Measurements from ENCODE around the gene TCERG1L.
"Not testable (repeated sequence)": the region's sequence is repeated elsewhere in the genome, so short reads cannot be mapped to it uniquely, and the experiment has no call there.

Gene TCERG1L

GRCh38 chr10:131167036-131167860 is 144.3 kb downstream of the TCERG1L start:
- DNase-seq (ENCODE audit: low read depth in 3 of 3) = no peak

- no peak for DNase-seq (ENCODE audit: low read depth in 3 of 3)
These were observed 145.0 kb downstream of the TCERG1L start for GRCh38 chr10:131166486-131166885.

GRCh38 chr10:131165092-131165491 is 146.4 kb downstream of the TCERG1L start:
- no peak for DNase-seq (ENCODE audit: low read depth in 3 of 3)

- DNase-seq (ENCODE audit: low read depth in 3 of 3) = no peak
These were observed 148.4 kb downstream of the TCERG1L start for GRCh38 chr10:131162866-131163843.

- DNase-seq (ENCODE audit: low read depth in 3 of 3) = no peak
These were observed 149.3 kb downstream of the TCERG1L start for GRCh38 chr10:131162211-131162610.

DNA sequence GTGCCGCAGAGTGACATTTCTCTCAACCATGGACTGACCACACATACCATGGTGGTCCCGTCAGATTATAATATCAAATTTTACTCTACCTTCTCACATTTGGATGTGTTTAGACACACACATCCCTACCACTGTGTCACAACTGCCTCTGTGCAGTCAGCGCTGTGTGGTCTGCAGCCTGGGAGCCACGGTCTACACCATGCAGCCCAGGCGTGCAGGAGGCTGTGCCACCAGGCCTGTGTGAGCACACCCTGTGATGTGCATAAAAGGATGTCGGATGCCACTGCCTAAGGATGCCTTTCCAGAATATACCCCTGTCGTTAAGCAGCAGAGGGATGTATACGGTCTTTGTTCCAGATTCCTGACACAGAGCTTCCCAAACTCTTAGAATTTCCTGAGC is 150.4 kb downstream of the TCERG1L start:
- DNase-seq (ENCODE audit: low read depth in 3 of 3) = no peak

- no peak for DNase-seq (ENCODE audit: low read depth in 3 of 3)
These were observed 151.2 kb downstream of the TCERG1L start for GRCh38 chr10:131160219-131160875.

- DNase-seq (ENCODE audit: low read depth in 3 of 3) = no peak
These were observed 151.8 kb downstream of the TCERG1L start for GRCh38 chr10:131159771-131160170.

DNA sequence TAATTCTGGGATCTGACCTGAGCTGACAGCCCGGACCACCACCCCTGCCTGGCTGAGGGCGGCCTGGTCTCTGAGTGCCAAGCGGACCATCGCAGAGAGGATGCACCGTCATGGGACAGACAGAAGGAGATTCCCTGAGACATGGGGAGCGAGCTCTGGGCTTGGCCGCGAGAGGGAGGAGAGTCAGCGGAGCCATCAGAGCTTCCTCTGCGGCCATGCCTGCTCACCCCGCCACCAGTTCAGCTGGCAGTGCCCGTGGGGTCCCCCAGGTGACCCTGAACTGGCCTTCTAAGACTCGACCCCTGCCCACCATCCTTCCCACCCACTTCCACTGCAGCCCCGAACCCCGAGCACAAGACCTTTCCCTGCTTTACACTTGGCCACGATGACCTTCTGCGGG is 152.8 kb downstream of the TCERG1L start:
- no peak for DNase-seq (ENCODE audit: low read depth in 3 of 3)

DNA sequence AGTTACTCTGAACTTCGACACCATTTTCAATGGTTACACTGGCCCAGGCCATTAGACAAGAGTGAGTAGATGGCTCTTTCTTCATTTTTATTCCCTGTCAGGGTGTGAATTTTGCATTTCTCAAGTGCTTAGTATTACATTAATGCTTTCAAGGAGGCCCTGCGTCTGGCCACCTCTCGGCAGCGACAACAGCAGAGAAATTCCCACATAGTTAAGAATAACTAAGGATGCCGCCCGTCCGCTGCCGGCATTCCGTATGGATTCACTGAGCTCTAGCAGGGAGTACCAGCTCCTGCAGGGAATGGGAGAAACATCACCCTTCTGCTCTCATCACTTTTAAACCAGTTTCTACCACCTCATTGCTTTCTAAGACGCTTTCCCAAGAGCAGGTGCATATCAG is 153.6 kb downstream of the TCERG1L start:
- no peak for DNase-seq (ENCODE audit: low read depth in 3 of 3)

GRCh38 chr10:131155876-131156230 is 155.7 kb downstream of the TCERG1L start:
- no peak for DNase-seq (ENCODE audit: low read depth in 3 of 3)

- no peak for DNase-seq (ENCODE audit: low read depth in 3 of 3)
These were observed 156.2 kb downstream of the TCERG1L start for GRCh38 chr10:131155218-131155875.

DNA sequence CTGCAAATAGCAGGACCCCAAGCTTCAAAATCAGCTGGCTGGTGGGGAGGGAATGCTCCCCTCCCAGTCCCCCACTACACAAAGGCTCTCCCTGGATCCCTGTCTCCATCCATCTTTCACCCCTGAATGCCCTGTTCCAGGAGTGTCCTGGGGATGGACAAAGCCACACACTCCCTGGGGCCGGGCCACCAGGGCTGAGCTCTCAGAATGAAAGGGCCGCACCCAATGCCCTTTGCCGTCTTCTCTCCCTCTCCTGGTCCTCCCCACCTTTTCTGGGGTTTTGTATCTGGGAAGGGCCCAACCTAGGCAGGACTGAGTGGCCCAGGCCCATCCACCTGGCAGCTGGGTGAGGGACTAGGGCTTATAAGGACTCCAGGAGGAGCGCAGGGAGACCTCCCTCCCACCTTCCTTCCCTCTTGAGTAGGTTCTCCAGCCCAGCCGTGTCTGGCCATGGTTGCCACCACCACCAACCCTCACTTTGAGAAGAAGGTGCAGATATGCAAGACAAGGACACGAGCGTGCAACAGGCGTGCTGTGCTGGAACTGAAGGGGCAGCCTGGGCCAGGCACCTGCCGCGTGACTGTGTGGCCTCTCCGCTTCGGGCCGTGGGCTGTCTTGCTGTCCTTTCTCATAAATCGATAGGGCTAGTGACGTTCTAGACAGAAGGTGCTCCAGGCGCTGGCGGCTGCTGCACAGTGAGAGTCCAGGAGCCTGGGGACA is 157.1 kb downstream of the TCERG1L start:
- no peak for DNase-seq (ENCODE audit: low read depth in 3 of 3)

DNA sequence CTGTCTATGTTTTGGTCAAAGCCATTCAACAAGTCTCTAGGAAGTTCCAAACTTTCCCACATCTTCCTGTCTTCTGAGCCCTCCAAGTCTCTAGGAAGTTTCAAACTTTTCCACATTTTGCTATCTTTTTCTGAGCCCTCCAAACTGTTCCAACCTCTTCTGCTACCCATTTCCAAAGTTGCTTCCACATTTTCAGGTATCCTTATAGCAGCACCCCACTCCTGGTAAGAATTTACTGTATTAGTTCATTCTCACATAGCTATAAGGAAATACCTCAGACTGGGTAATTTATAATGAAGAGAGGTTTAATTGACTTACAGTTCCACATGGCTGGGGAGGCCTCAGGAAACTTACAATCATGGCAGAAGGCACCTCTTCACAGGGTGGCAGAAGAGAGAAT is 159.1 kb downstream of the TCERG1L start:
- DNase-seq (ENCODE audit: low read depth in 3 of 3) = not testable (repeated sequence)

DNA sequence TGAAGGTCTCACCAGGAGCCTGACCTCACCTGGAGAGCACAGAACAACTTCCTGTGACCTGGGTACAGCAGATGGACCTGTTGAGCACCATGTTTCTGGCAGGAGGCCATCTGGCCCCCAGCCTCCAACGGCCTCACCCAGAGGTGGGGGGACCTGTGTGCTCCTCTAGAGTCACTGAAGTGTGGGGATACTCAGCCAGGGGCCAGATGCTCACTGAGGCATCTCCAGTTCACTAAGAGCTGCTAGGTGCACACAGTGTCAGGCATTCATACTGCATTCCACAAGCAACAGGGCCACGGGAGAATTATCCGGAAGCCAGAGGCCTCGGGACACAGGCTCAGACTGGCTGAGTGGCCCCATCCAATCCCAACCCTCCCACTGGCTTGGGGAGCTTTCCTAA is 161.4 kb downstream of the TCERG1L start:
- no peak for DNase-seq (ENCODE audit: low read depth in 3 of 3)

GRCh38 chr10:131149586-131149985 is 161.9 kb downstream of the TCERG1L start:
- DNase-seq (ENCODE audit: low read depth in 3 of 3) = no peak

- DNase-seq (ENCODE audit: low read depth in 3 of 3) = no peak
These were observed 162.4 kb downstream of the TCERG1L start for GRCh38 chr10:131149111-131149510.

DNA sequence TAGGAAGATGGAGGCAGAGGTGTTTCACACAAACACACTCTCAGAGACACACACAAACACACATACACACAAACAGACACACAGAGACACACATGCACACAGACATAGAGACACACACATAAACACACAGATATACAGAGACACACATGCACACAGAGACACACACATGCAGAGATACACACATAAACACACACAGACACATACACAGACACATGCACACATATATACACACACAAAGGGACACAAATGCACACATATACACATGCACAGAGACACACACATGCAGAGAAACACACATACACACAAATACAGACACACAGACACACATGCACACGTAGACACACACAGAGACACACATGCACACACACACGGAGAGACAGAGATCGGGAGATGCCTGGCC is 163.3 kb downstream of the TCERG1L start:
- no peak for DNase-seq (ENCODE audit: low read depth in 3 of 3)

DNA sequence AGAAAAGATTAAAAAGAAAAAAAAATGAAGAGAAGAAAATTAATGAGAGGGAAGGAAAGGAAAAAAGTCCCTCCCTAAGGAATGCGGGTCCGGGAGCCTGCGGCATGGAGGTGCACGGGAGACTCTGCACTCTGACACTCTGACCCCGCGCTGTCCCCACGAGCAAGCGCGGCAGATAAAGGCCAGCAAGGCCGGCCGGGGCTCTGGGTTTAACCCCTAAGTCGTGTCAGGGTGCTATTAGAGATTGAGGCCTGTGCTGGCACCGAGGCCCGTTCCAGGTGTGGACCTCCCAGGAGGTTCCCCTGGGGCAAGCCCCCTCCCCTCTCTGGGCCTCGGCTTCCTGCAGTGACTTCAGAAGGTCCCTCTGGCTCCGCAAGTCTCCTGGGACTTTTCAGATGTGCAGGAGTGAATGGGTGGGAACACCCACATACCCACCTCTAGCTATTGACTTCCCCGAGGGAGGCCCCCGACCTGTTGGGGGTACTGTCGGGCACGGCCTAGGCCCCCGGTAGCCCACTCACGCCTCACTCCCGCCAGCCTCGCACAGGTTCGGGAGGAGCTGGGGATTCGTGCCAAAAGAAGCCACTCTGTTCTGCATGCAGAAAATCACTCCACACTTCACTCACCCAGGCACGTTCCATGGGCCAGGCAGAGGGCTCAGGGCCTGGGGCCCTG is 164.1 kb downstream of the TCERG1L start:
- DNase-seq (ENCODE audit: low read depth in 3 of 3) = no peak

GRCh38 chr10:131146790-131147189 is 164.7 kb downstream of the TCERG1L start:
- DNase-seq (ENCODE audit: low read depth in 3 of 3) = no peak

Measured in stimulated activated CD4-positive, alpha-beta T cell treated with anti-CD3 and anti-CD28 coated beads, TNF-alpha, amount 100 ng/mL, for 24 hours (primary cell).